KMS-11 (cell line): ENCODE data around the gene JPH3.

Experiments used
- H2AFZ ChIP-seq: fragments of 200-600 bp; sonication (generic); 2 replicates; pipeline ENCODE4 v1.6.1; 2016; ENCODE audit warnings: antibody characterized with exemption, mixed run types, low read depth
- H3K27ac ChIP-seq: fragments of 200-600 bp; sonication (generic); 2 replicates; pipeline ENCODE4 v1.6.1; 2016; ENCODE audit warnings: mild to moderate bottlenecking, mixed run types
- H3K27me3 ChIP-seq: fragments of 200-600 bp; sonication (generic); 2 replicates; pipeline ENCODE4 v1.6.1; 2017; ENCODE audit warnings: mild to moderate bottlenecking, low read depth, mixed run types, moderate library complexity; ENCODE audit not compliant: insufficient read depth
- H3K36me3 ChIP-seq: fragments of 200-600 bp; sonication (generic); 2 replicates; pipeline ENCODE4 v1.6.1; 2017; ENCODE audit warnings: mild to moderate bottlenecking, mixed run types; ENCODE audit not compliant: insufficient read depth
- H3K4me1 ChIP-seq: fragments of 200-600 bp; sonication (generic); 2 replicates; pipeline ENCODE4 v1.6.1; 2016; ENCODE audit warnings: mild to moderate bottlenecking, low read depth, mixed run types; ENCODE audit not compliant: poor library complexity, severe bottlenecking
- H3K4me2 ChIP-seq: fragments of 200-600 bp; sonication (generic); 2 replicates; pipeline ENCODE4 v1.7.0; 2016; ENCODE audit warnings: mild to moderate bottlenecking, mixed run types
- H3K4me3 ChIP-seq: fragments of 200-600 bp; sonication (generic); IDR thresholded peaks from 2 replicates; pipeline ENCODE4 v1.6.1; 2017; ENCODE audit warnings: low read depth, low read length, mixed read lengths; ENCODE audit not compliant: insufficient read depth
- H3K79me2 ChIP-seq: fragments of 200-600 bp; sonication (generic); 2 replicates; pipeline ENCODE4 v1.6.1; 2016; ENCODE audit warnings: low read depth, mixed run types; ENCODE audit not compliant: insufficient read depth
- H3K9ac ChIP-seq: fragments of 200-600 bp; sonication (generic); 2 replicates; pipeline ENCODE4 v1.6.1; 2016; ENCODE audit warnings: mild to moderate bottlenecking, mixed run types
- H4K20me1 ChIP-seq: fragments of 200-600 bp; sonication (generic); 2 replicates; pipeline ENCODE4 v1.6.1; 2016; ENCODE audit warnings: mild to moderate bottlenecking, mixed run types; ENCODE audit not compliant: insufficient read depth
- TF ChIP-seq, protein P1 (sequence below): fragments of 200-600 bp; sonication (generic); conservative IDR thresholded peaks from 2 replicates; pipeline ENCODE4 v1.6.1; 2017; ENCODE audit warnings: low read depth, mild to moderate bottlenecking, antibody characterized with exemption, low read length, moderate library complexity, mixed read lengths

JPH3 gene

DNA sequence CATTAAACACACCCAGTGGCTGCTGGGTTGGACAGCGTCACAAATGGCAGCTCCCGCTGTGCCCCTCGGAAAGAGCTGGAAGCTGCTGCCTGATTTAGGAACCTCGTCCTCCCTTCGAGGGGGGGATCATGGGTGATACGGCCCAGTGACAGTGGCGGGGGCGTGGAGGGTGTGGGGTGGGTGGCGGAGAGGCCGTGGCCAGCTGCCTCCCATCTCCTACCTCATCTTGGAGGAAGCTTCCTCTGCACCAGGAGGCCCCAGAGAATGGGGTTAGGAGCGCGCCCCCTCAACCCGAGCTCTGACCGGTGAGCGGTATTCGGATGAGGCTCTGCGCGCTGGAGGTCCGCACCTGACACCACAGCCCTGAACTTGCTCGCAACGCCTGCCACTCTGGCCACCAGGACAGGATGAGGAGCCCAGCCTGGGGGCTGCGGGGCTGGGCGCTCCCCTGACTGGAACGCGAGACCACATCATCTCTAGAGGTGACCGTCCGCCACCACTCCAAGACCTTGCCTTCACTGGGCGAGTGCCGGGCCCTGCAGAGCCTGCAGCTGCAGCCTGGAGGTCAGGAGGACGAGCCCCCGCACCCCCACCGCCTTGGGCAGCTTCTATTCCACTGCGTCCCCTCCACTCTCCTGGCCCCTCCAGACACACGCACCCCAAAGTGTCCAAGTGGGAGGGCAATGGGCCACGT, 82.5 kb downstream of the JPH3 start:
- Histone ChIP-seq H3K4me1 (no peaks in the 10 kb centered on the region), H3K4me2 (no peak overlapping the region), H3K4me3 (no peak overlapping the region), H3K27ac (no peak overlapping the region), H2AFZ (no peak overlapping the region), H3K9ac (no peak overlapping the region), H3K27me3 (peaks cover 41% of the 10 kb centered on the region), H4K20me1 (no peaks in the 10 kb centered on the region), H3K36me3 (no peaks in the 10 kb centered on the region), H3K79me2 (no peaks in the 10 kb centered on the region)
- TF ChIP-seq, protein P1, sequence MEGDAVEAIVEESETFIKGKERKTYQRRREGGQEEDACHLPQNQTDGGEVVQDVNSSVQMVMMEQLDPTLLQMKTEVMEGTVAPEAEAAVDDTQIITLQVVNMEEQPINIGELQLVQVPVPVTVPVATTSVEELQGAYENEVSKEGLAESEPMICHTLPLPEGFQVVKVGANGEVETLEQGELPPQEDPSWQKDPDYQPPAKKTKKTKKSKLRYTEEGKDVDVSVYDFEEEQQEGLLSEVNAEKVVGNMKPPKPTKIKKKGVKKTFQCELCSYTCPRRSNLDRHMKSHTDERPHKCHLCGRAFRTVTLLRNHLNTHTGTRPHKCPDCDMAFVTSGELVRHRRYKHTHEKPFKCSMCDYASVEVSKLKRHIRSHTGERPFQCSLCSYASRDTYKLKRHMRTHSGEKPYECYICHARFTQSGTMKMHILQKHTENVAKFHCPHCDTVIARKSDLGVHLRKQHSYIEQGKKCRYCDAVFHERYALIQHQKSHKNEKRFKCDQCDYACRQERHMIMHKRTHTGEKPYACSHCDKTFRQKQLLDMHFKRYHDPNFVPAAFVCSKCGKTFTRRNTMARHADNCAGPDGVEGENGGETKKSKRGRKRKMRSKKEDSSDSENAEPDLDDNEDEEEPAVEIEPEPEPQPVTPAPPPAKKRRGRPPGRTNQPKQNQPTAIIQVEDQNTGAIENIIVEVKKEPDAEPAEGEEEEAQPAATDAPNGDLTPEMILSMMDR = no peak

DNA sequence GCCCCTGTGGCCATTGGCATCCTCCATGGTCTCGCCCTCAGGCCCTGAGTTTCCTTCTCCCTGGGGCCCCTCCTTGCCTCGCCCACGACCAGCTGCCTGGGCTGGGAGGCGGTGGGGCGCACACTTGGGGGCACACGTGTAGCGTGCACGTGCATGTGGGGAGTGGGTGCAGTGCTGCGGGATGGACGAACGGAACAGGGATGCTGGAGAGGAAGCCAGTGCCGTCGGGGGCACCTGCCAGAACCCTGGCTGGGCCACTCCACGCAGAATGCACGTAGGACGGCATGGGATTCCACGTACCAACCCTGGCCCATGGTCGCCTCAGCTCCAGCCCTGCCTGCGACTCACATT, 83.1 kb downstream of the JPH3 start:
- Histone ChIP-seq H2AFZ (no peak overlapping the region), H3K4me3 (no peak overlapping the region), H3K79me2 (no peaks in the 10 kb centered on the region), H3K4me1 (no peaks in the 10 kb centered on the region), H3K27ac (no peak overlapping the region), H3K4me2 (no peak overlapping the region), H3K9ac (no peak overlapping the region), H3K27me3 (peaks cover 39% of the 10 kb centered on the region), H4K20me1 (no peaks in the 10 kb centered on the region), H3K36me3 (no peaks in the 10 kb centered on the region)
- TF ChIP-seq, protein P1 = no peak

DNA sequence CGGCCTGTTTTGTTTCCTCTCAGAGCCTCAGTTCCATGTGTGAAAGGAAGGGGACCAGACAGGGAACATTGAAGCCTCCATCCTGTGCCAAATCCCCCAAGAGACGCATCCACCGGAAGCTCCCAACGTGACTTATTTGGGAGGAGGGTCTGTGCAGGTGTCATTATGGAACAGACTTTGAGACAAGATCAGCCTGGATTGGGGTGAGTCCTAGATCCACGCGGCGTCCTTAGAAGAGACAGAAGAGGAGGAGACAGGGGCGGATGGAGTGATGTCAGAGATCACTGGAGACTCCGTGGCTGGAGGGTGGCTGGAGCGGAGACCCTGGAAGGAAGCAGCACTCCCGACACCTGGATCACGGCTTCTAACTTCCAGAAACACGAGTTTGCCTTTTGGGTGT, 83.5 kb downstream of the JPH3 start:
- H3K4me2 ChIP-seq = no peak overlapping the region
- no peaks in the 10 kb centered on the region for H3K36me3 ChIP-seq
- no peak overlapping the region for H3K27ac ChIP-seq
- no peaks in the 10 kb centered on the region for H3K79me2 ChIP-seq
- H2AFZ ChIP-seq = no peak overlapping the region
- H3K4me3 ChIP-seq = no peak overlapping the region
- no peaks in the 10 kb centered on the region for H4K20me1 ChIP-seq
- TF ChIP-seq, protein P1 = no peak
- peaks cover 39% of the 10 kb centered on the region for H3K27me3 ChIP-seq
- H3K4me1 ChIP-seq = no peaks in the 10 kb centered on the region
- H3K9ac ChIP-seq = no peak overlapping the region

DNA sequence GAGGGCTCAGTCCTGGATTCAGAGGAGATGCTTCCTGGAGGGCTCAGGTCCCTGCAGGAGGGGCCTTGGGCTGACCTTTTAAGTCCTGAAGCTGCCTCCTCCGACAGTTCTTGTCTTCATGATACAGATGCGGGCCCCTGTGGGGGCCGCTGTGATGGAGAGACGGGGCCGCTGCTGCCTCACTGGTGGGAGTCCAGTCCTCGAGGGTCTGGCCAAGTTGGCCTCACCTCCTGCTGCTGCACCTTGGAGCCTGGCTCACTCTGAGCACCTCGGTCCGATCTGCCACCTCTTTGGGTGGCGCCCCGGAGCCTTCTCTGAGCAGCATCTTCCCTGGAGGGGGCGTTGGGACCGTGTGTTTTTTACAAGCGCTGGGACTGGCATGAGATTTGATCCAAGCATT, 84.4 kb downstream of the JPH3 start:
- no peaks in the 10 kb centered on the region for H4K20me1 ChIP-seq
- TF ChIP-seq, protein P1 = no peak
- no peaks in the 10 kb centered on the region for H3K79me2 ChIP-seq
- H3K4me1 ChIP-seq = no peaks in the 10 kb centered on the region
- H3K4me2 ChIP-seq = no peak overlapping the region
- no peak overlapping the region for H3K27ac ChIP-seq
- H3K4me3 ChIP-seq = no peak overlapping the region
- H3K27me3 ChIP-seq = peaks cover 39% of the 10 kb centered on the region
- no peak overlapping the region for H3K9ac ChIP-seq
- no peaks in the 10 kb centered on the region for H3K36me3 ChIP-seq
- H2AFZ ChIP-seq = no peak overlapping the region
